Gastroesophageal sphincter (tissue), 4 donors: ENCODE results near the gene OR8I2. TPM values are rescaled to one million over a fixed set of nuclear protein-coding genes. Genes with fewer than 3 reads are reported as not detected.

Experiments
- small RNA-seq, 4 donors: library from RNA; depleted of rRNA; stranded (forward); fragments of <200 nt; gene quantifications; one replicate each; pipeline ENCODE3, GENCODE V24; 2016
- total RNA-seq, 4 donors: library from RNA; depleted of rRNA; stranded (reverse); fragments of >200 nt; gene quantifications; one replicate each; pipeline ENCODE4 v1.1.0, GENCODE V29; 2016

The OR8I2 gene
- total RNA-seq, 4 donors from 2014 or later: not detected

Small RNA genes within 50 kb of the gene (small RNA-seq; reads per million reads assigned to genes)
- 0 reads per million in 4 donors for gene OR8I4P

Other genes with a start within 250 kb of the OR8I2 start
- not detected for gene TRIM51, start 210.0 kb upstream of the OR8I2 start, total RNA-seq
- gene OR5W2, start 178.7 kb upstream of the OR8I2 start, total RNA-seq: not detected
- gene OR5I1, start 156.9 kb upstream of the OR8I2 start, total RNA-seq: not detected
- not detected for gene OR10AG1, start 123.4 kb upstream of the OR8I2 start, total RNA-seq
- not detected for gene OR5F1, start 98.7 kb upstream of the OR8I2 start, total RNA-seq
- gene OR5AS1, start 65.7 kb upstream of the OR8I2 start, total RNA-seq: under 1 TPM in 1 of 4 donors, not detected in 3; 0.04 TPM
- not detected for gene OR8H2, start 10.4 kb downstream of the OR8I2 start, total RNA-seq
- gene OR8H3, start 29.1 kb downstream of the OR8I2 start, total RNA-seq: not detected
- gene OR8J3, start 46.9 kb downstream of the OR8I2 start, total RNA-seq: under 1 TPM in 1 of 4 donors, not detected in 3; 0.12 TPM
- gene OR8K5, start 67.0 kb downstream of the OR8I2 start, total RNA-seq: not detected
- not detected for gene OR5J2, start 83.3 kb downstream of the OR8I2 start, total RNA-seq
- under 1 TPM in 1 of 4 donors, not detected in 3; 0.35 TPM for gene OR5T2, start 140.9 kb downstream of the OR8I2 start, total RNA-seq
- not detected for gene OR5T3, start 158.9 kb downstream of the OR8I2 start, total RNA-seq
- not detected for gene OR5T1, start 180.8 kb downstream of the OR8I2 start, total RNA-seq
- gene OR8H1, start 198.9 kb downstream of the OR8I2 start, total RNA-seq: not detected
- gene OR8K3, start 221.8 kb downstream of the OR8I2 start, total RNA-seq: not detected